ENCODE results near the gene INSYN1. TPM values are rescaled to one million over a fixed set of nuclear protein-coding genes. Genes with fewer than 3 reads are reported as not detected.
"Not testable (repeated sequence)": the region's sequence is repeated elsewhere in the genome, so short reads cannot be mapped to it uniquely, and the experiment has no call there.

INSYN1 gene
- total RNA-seq, 1 donor from 2014 or later, result 13.8 TPM

DNA sequence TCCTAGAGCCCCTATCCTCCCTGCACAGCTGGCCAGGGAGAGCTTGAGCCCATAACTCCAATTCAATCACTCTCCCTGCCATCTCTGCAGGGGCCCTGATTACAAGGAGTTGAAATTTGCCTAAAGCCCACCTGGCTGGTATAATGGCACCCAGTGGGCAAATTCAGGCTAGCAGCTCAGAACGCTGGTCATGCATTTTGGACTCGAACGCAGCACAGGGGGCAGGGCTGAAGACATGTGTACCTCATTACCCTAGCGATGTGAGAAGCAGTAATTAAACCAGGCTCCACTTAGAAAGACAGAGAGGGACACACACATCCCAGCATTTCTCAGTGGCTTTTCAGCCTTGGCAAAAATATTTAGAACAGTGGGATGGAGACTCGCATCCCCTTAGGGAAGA, 3.2 kb downstream of the INSYN1 start:
- DNase-seq (ENCODE audit: low spot score), result no peak

DNA sequence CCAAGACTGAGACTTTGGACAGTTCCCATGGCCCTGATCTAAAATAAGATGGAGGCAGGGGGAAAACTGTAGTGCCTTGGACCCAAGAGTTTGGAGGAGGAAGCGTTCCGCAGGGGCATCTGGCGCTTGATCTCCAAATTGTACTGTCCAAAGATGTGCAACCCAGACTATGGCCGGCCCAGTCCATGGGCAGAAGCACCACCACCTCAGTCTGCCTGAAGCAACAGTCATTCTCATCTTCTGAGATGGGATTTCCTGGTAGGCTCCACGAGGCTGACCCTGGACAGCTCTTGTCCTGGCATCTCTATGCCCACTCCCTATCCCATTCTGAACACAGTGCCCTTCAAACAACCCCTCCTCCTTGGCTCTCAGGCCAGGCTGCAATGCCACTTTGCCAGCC, 3.6 kb downstream of the INSYN1 start:
- DNase-seq (ENCODE audit: low spot score), result no peak

DNA sequence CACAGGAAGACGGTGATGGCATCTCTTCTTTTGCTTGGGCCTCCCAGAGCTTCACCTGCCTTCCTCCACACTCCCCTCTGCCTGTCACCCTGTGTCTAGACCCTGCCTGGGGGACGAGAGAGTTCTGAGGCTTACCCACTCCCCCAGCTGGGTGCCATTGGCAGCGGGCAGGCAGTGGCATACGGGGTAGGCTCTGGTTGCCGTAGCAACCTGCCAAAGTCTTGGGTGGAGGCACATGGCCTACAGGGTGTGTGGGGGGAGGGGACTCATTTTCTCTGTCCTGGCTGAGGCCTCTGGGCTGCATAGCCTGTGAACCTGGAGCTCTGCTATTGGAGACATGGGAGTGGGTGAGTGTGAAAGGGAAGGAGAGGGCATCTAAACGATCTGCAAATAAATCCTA, 4.4 kb downstream of the INSYN1 start:
- no peak for DNase-seq (ENCODE audit: low spot score)

DNA sequence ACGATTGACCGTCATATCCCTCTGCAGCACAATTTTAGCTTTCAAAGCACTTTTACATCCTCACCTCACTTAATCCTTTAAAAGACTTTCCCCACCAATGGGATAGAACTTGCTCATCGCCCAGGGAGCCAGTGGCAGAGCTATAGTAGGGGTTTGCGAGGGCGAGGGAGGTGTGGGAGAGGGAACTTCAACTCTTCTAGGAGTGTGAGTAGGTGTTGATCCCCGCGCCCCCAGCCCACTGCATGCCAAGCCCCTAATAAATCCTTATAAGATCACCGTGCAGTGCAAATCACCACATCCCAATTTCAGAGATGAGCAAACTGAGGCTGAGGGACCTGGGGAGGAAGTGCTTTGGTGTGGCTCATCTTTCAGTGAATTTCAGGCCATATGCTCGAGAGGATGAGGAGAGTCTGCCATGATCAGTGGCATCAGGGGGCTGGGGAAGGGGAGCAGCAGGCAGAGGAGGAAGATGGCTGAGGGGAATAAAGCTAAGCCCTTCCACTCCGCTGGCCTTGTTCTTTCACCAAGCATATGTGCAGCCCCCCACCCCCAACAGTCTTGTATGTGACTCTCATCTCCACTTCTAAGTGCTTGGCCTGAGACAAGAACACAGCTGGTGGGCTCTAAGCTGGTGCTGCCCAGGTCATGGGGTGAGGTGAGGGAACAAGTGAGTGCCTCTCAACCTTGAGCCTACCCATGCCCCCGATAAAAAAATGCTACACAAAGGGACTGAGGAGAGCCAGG, 5.1 kb downstream of the INSYN1 start:
- DNase-seq (ENCODE audit: low spot score), result no peak

DNA sequence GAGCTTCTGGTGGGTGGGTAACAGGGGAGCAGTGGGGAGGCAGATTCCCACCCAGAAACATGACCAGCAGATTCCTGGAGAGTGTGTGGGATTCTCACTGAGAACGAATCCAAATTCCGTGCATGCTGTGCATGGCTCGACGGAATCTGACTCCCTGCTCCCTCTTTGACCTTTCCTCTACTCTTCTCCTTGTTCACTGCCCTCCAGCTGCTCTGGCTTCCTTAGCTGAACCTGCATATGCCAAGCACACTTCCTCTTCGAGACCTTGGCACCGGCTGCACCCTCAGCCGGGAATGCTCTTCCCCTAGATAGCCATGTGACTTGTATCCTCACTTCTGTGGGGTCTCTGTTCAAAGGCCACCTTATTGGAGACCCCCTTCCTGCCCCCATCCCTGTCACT, 6.3 kb downstream of the INSYN1 start:
- no peak for DNase-seq (ENCODE audit: low spot score)

DNA sequence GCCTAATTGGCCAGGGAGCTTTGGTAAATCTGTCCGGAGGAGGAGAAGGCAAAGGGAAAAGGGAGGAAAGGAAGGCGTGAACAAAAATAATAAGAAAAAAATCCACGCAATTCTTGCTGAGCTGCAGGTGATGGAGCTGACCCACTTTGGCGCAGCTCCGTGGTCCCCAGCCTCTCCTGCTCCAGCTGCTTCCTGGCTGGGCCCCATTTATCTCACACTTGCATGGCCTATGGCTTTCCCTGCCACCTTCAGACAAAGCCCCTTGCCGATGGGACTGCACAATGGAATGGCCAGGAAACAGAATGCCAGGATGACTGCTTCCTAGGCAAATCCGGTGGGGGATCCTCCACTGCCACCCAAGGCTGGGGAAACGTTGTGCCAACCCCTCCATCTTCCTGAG, 6.9 kb downstream of the INSYN1 start:
- DNase-seq (ENCODE audit: low spot score), result no peak

DNA sequence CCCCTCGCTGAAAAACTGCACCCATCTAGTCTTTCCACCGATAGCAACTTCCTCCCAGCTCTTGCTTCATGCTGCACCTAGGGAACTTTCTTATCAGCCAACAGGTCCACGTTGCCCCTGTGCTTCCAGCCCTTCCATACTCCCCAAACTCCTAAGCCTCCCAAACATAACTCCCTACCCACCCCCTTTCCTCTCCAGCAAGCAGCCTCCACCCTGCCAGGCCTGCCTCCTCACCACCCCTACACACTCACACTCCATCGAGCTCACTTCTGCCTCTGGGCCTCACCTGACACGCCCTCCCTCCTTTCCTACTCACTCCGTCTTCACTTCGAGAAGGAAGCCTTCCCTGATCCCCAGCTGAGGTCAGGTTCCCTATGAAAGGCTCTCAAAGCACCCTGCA, 8.1 kb downstream of the INSYN1 start:
- DNase-seq (ENCODE audit: low spot score), result no peak

DNA sequence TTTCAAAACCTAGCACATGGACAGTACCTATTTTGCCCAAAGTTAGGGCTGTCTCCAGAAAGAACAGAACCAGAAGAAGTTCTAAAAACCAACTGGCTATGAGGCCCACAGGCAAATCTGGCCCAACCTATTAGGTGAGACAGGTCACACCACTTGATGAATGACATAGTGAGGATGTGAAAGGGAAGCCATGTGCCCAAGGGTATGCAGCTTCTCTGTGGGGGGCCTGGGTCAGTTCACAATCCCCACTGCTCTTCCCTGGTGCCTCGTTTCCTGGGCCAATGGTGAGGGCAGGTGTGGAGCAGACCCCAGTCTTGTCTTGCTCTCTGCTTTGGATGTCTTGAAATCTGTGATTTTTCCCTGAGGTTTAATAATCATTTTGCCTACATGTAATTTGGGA, 8.9 kb downstream of the INSYN1 start:
- no peak for DNase-seq (ENCODE audit: low spot score)

DNA sequence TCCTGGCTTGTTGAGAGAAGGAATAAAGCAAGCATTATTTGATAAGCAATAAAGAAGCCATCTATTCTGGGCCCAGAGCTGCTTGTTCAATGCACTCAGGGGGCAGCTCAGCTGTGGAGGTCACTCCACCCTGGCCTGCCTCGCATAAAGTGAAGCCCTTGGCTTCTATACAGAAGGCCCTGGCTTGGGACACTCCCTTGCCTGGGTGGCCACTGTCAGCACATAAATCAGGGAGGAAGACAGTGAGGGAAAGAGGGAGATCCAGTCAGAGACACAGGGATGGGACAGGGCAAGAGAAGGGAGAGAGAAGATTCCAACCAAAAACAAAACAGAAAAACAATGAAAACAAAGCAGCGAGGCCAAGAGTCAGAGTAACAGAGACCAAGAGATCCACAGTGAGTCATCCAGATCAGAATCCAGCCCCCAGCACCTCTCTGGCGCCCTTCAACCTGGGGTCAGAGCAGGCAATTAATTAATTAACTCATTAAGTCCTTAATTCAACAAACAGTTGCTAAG, 11.8 kb downstream of the INSYN1 start:
- DNase-seq (ENCODE audit: low spot score), result no peak

DNA sequence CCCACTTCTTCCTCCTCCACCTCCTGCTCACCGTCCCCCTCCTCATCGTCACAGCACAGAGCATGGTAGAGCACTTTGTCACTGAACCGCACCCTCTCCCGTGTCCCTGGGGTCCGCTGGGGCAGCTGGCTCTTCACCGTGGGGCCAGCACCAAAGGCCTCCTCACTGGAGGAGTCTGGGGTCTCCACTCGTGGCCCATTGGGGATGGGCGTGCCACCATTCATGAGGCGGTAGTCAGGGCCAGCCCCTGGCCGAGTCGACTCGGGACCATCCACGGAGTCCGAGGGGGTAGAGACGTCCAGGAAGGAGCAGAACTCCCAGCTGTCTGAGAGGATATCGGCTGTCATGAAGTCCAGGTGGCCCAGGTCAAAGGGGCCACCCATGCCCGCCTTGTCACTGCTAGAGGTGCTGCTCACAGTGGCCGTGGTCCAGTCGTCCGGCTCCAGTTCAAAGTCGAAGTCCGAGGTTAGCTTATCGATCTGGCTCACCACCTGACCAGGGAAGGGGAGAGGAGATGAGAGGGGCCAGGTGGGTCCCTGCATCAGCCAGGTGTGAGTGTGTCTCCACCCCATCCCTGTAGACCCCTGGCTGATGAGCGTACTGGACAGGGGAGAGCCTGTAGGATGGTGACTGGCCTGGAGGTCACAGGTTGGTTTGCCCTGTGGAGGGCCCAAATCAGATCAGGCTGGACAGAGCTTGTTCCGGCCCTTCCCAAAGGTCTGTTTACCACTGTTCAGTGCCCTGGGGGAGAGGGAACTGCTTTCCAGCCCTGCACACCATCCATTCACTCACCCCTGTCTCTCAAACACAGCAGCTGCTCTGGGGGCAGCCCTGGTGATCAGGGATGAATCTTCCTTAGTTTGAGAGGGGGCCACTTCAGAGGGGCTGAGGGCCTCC, 12.8 kb downstream of the INSYN1 start:
- DNase-seq (ENCODE audit: low spot score), result no peak

DNA sequence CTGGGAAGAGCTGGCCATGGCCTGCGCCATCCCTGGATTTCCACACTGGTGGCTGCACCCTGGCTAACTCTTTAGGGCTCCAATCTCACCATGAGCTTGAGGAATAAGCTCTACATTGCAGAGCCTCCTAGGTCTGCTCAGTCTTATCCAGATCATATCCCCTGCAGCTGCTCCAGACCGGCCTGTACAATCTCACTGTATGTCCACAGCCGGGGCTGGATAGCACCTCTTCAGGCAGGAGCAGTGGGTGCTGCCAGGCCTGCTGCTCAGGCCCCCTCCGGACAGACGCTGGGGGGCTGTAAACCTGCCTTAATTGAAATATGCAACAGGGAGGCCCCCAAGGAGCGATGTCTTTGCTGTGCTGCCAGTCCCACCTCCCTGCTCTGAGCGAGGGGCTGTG, 15.6 kb downstream of the INSYN1 start:
- DNase-seq (ENCODE audit: low spot score), result no peak

DNA sequence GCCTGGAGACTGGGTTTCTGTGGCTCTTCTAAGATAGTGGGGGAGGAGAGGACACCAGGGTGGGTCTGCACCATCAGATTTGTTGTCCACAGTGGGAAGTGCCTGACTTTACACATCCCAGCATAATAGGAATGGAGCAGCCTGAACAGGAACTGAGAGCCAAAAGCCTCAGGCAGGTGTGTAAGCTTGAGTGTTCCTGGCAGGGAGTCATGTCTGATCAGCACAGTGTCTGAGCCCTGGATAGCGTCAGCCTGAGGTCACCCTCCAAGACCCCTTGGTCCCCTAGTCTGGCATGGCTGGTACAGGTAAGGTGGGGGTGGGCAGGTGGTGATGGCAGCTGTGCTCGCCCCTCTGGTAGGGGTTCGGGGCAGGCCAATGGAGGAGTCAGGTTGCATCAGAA, 20.2 kb downstream of the INSYN1 start:
- no peak for DNase-seq (ENCODE audit: low spot score)

DNA sequence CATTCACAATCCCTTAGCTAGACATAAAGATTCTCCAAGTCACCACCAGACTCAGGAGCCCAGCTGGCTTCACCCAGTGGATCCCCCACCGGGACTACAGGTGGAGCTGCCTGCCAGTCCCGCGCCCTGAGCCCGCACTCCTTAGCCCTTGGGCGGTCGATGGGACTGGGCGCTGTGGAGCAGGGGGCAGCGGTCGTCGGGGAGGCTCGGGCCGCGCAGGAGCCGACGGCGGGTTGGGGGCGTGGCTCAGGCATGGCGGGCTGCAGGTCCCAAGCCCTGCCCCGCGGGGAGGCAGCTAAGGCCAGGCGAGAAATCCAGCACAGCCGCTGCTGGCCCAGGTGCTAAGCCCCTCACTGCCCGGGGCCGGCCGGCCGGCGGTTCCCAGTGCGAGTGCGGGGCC, 21.1 kb downstream of the INSYN1 start:
- DNase-seq (ENCODE audit: low spot score), result not testable (repeated sequence)

DNA sequence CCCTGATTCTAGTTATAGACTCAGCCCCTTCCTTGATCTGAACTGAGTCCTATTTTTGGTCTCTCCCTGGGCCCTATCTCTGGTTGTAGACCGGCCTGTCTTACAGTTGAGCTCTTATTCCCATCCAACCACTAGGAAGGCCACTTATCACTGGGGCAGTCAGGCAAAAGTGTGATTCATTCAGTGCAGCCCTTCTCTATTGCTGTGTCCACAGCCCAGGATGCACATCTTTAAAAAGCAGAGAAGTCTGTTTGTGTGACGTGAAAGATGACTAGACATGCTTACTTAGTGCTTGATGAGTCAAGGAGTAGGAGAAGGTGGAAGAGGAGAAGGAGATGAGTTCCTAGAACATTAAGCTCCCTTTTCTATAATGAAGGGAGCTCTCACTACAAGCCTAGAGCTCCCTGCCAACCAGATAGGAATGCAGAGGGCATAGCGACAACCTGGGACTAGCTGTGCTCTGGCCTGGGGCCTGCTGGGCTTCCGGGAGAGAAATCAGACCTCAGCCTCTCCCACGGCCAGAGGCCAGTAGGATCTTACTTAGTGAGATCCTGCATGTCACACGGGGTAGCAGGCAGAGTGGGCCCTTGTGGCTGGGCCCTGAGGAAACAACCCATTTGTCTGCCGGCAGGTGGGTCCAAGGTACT, 25.7 kb downstream of the INSYN1 start:
- DNase-seq (ENCODE audit: low spot score), result no peak

DNA sequence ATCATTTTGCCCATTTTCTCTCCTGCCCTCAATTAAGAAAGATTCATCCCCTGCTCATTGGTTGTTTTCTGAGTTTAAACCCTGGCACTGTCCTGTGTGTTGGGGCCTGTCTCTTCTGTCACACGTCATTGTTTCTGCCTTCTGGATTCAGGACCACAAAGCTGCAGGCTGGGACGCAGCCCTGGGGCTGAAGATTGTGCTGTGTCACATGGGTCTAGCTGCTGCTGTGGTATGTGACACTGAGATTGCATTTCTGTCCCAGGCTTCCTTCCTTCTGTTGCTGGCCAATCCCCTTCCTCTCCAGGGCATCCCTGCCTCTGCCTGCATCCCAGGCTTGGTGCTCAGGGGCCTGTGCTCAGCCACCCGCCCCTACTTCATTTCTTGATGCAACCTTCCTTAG, 28.9 kb downstream of the INSYN1 start:
- DNase-seq (ENCODE audit: low spot score), result no peak

DNA sequence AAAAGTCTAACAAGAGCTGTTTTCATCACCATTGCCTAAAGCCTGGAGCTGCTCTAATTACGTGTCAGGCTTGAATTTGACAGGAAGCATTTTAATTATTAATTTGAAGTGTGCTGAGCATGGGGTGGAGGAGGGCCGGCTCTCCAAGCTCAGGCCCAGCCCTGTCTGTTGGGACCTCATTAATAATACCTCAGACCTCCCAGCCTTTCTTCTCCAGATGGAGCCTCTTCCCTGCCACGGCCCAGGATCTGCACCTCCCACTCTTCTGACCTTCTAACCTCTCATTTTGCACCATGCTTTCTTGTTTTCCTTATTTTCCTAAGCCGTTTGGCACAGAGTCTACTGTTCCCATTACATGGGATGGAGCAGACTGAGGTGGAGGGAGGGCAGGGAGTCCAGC, 30.0 kb downstream of the INSYN1 start:
- DNase-seq (ENCODE audit: low spot score), result no peak

DNA sequence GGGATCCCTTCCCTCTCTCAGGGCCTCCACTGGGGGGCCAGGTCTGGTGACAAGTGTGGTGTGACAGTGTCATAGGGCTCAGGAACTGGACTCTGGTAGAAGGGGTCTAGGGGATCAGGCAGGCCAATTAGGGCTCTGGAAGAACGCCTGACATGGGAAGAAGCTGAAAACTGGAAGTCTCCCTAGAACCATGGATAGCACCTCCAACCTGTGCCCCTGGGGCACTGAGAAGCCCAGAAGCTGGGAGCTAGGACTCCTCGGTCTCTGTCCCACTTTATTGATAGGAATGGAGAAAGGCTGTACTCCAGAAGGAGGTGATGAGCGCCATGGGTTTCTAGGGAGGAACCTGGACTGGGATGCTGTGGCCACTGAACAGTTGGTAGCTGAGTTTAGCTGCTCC, 30.7 kb downstream of the INSYN1 start:
- DNase-seq (ENCODE audit: low spot score), result no peak

DNA sequence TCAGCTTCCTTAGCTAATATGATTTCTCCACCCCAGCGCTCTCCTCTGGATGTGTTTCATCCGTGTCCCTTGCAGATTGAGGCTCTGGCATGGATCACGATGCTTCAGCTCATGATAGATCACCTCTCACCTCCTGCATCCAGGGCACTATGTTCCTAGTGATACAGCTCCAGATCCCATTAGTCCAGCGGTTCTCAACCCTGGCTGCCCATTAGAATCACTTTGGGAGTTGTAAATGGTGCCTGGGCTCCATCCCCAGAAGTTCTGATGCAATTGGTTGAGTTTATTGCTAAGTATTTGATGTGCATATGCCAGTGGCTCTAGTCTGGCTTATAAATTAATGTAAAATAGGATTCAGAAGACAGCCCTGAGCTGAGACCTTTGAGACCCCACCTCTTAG, 34.5 kb downstream of the INSYN1 start:
- DNase-seq (ENCODE audit: low spot score), result no peak

DNA sequence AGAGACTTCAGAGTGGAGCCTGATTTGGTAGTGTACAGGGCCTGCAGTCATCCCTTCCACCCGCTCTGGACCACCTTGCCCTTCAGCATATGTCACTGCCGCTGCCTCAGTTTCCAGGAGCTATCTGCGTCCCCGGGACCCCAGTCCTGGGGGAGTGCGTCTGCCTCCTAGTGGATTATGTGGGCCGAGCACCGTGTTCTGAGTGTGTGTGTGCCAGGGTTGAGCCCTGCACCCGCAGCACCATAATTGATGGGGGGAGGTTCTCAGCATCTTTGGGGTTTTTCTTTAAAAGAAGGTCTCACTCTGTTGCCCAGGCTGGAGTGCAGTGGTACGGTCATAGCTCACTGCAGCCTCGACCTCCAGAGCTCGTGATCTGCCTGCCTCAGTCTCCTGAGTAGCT, 35.3 kb downstream of the INSYN1 start:
- no peak for DNase-seq (ENCODE audit: low spot score)

DNA sequence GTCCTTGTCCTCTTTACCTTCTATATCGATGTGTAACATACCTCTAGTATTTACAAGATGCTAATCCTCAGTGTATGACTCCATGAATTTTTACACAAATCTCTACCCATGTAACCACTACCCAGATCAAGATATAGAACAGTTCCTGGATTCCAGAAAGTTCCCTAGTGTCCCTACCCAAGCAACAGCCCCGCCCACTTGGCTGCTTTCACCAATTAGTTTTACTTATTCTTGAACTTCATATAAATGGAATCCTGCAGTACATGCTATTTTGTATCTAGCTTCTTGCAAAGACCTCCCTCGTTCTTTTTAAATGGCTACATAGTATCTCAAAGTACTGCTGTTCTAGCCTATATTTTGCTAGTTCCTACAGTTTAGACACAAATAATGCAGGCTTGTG, 35.9 kb downstream of the INSYN1 start:
- no peak for DNase-seq (ENCODE audit: low spot score)

DNA sequence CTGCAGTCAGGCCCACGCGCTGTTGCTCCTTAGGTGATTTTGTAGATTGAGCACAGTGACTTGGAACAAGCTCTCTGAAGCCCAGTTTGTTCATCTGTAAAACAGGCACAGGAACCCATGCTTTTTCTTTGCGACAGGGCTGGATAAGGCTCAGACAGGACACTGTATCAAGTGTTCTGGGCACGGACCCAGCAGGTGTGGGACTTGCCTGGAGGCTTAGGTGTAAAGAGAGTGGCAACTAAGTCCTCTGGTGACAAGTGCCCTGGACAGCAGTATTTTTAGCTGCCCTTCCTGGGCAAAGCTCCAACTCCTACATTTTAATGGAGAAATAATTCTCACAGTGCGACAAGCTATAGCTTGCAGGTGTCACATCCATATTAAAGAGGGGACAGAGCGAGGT, 36.7 kb downstream of the INSYN1 start:
- no peak for DNase-seq (ENCODE audit: low spot score)

DNA sequence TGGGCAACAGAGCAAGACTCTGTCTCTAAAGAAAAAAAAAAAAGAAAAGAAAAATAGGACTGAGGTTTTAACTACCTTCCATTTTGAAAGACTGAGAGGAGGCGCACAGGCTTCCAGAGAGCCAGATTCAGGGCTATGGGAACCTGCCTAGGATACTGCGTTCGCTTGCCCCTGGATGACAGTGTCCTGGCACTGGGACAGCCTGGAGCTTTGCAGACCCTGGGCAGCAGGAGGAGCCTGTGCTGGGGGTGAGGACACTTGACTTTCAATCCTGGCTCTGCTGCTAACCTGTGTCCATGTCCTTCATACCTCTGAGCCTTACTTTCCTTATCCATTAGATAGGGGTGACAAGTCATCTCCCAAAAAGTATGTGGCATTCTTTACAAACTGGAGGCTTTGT, 37.7 kb downstream of the INSYN1 start:
- no peak for DNase-seq (ENCODE audit: low spot score)
